ENCODE results near the gene FCSK. TPM values are rescaled to one million over a fixed set of nuclear protein-coding genes. Genes with fewer than 3 reads are reported as not detected.
A peak's percentile ranks its signal among the peaks of the same experiment; 100 is the strongest.

FCSK gene
- total and polyA plus RNA-seq, 8 donors = 11.7 to 33.6 (median 15.2) TPM

DNA sequence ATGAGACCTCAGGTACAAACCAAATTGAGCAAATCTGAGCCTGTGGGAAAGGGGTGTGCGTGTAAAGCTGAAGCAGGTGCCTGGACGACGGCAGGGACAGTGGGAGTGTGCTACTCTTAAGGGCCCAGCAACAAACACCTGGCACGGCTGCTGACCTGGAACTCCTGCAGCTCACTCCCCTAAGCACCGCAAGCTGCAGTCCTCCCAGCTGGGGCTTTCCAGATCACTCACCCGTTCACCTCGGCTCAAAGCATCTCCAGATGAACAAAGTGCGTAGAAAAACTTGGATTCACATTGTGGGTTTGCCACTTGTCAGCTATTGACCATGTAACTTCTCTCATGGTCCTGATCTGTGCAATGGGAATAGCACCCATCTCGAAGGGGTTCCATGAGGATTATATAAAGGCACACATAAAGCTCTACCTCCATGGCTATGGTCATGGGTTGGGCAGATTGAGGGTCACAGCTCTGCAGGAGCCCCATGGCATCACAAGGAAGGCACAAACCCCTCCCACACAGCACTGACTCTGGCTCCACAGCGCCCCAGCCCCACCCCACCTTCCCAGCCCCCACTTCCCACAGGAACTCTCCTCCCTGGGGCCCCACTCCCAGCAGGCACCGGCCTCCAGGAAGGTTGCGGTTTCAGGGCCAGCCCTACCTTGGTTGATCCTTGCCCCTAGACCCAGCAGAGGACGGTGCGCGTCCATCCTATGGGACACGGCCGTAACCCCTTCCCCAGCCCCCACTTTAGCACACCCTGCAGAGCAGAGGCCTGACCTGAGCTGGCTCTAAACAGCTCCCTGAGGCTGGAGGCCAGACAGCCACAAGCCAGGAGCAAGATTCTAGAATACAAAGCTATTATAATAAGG, 37.4 kb upstream of the FCSK start:
- H3K36me3 ChIP-seq = no peaks in the 10 kb centered on the region
- no peaks in the 10 kb centered on the region for H3K27me3 ChIP-seq
- WGBS, 2 donors = 89 to 91% methylated on average over 17 of the region's 17 CpGs
- FAIRE-seq (no peak), DNase-seq (no peak), ATAC-seq (peak in 2 of 4 donors; percentile 26 to 41)
- no peaks in the 10 kb centered on the region for H3K4me1 ChIP-seq
- TF ChIP-seq, protein P1, sequence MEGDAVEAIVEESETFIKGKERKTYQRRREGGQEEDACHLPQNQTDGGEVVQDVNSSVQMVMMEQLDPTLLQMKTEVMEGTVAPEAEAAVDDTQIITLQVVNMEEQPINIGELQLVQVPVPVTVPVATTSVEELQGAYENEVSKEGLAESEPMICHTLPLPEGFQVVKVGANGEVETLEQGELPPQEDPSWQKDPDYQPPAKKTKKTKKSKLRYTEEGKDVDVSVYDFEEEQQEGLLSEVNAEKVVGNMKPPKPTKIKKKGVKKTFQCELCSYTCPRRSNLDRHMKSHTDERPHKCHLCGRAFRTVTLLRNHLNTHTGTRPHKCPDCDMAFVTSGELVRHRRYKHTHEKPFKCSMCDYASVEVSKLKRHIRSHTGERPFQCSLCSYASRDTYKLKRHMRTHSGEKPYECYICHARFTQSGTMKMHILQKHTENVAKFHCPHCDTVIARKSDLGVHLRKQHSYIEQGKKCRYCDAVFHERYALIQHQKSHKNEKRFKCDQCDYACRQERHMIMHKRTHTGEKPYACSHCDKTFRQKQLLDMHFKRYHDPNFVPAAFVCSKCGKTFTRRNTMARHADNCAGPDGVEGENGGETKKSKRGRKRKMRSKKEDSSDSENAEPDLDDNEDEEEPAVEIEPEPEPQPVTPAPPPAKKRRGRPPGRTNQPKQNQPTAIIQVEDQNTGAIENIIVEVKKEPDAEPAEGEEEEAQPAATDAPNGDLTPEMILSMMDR (IDR thresholded peaks at IDR 0.05) = no peak
- H3K4me3 ChIP-seq = no peak overlapping the region
- no peaks in the 10 kb centered on the region for H3K9me3 ChIP-seq
- H3K27ac ChIP-seq = no peak overlapping the region
- intact Hi-C loops (cut with DNase I) = no loop called here

DNA sequence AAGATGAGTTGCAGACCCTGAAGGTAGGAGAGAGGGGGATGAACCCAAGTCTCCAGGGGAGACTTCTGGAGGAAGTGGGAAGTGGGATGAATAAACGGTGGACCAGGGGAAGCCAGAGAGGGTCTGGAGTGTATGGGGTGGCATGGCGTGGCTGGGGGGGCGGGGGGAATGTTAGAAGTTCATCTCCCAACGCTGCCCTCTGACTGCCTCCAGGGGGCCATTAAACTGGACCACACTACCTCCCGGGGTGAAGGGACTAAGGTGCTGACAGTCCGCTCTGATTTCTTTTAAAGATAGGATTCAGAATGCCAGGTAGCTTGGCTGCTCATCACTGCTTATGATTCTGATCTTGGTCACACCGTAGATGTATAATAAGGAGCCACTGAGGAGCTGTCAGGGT, 36.7 kb upstream of the FCSK start:
- WGBS, 2 donors = 77 to 82% methylated on average over 7 of the region's 7 CpGs

DNA sequence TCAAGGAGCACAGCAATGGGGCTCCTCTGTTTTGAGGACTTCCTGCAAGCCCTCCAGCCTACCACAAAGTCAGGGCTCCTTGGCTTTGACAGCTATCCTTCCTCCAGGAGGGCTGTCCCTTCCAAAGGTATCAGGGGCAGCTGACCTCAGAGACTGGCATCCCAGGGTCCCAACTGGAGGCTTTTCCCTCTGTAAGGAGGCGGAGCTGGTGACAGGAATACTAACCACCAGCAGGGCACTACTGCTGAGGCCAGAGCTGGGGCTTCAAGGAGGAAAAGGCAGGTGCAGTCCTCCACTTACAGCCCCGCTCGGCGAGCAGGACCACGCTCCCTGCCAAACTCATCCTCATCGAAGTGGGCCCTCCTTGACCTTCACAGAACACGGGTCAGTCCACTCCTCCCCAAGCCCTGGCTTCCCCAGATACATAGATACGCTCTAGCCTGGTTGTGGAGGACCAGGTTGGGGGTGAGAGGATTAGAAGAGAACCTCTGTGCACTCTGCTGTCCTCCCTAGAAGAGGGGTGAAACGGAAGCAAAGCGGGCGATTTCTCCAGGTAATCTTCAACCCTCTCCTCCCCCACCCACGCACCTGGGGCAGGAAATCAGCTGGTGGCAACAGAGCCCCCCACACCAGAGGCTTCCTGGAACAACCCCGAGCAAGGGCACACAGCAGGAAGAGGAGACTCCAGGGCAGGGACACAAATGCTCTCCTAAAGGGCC, 36.0 kb upstream of the FCSK start:
- intact Hi-C loops (cut with DNase I) = no loop called here
- Histone ChIP-seq H3K27me3 (no peaks in the 10 kb centered on the region), H3K4me3 (no peak overlapping the region), H3K4me1 (no peaks in the 10 kb centered on the region), H3K27ac (no peak overlapping the region), H3K9me3 (no peaks in the 10 kb centered on the region), H3K36me3 (no peaks in the 10 kb centered on the region)
- TF ChIP-seq, protein P1 (IDR thresholded peaks at IDR 0.05) = no peak
- no peak for ATAC-seq
- DNase-seq = no peak
- WGBS, 2 donors = 78 to 79% methylated on average over 13 of the region's 13 CpGs
- no peak for FAIRE-seq

More for the DNA sequence above, 36.7 kb upstream of the FCSK start:
- DNase-seq (no peak), ATAC-seq (no peak), FAIRE-seq (no peak)
- TF ChIP-seq, protein P1 (IDR thresholded peaks at IDR 0.05) = no peak
- H3K36me3 ChIP-seq = no peaks in the 10 kb centered on the region
- H3K9me3 ChIP-seq = no peaks in the 10 kb centered on the region
- H3K4me3 ChIP-seq = no peak overlapping the region
- intact Hi-C loops (cut with DNase I) = no loop called here
- no peaks in the 10 kb centered on the region for H3K4me1 ChIP-seq
- no peaks in the 10 kb centered on the region for H3K27me3 ChIP-seq
- H3K27ac ChIP-seq = no peak overlapping the region

DNA sequence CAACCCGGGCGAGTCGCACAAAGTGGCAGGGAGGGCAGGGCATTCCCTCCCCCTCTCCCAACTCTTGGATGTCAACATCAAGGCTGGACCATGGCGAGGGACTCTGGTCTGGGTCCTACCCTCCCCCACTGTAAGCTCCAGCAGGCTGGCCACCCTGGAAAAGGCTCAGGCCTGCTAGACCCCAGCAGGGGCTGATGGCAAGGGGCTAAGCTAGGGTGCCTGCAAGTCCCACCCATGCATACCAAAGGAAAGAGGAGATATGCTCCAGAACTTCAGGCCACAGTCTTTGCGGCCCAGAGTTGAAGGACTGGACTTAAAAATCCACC, 35.4 kb upstream of the FCSK start:
- Histone ChIP-seq H3K27me3 (no peaks in the 10 kb centered on the region), H3K27ac (no peak overlapping the region), H3K4me3 (no peak overlapping the region), H3K9me3 (no peaks in the 10 kb centered on the region), H3K4me1 (no peaks in the 10 kb centered on the region), H3K36me3 (no peaks in the 10 kb centered on the region)
- intact Hi-C loops (cut with DNase I) = no loop called here
- no peak for FAIRE-seq
- 84 to 93% methylated on average over 4 to 5 of the region's 5 CpGs for WGBS, 2 donors
- no peak for ATAC-seq
- TF ChIP-seq, protein P1 (IDR thresholded peaks at IDR 0.05) = no peak
- no peak for DNase-seq
